ENCODE measurements around the gene ANGPTL7. TPM values are rescaled to one million over a fixed set of nuclear protein-coding genes. Genes with fewer than 3 reads are reported as not detected.
A peak's percentile ranks its signal among the peaks of the same experiment; 100 is the strongest.
"Not testable (repeated sequence)": the region's sequence is repeated elsewhere in the genome, so short reads cannot be mapped to it uniquely, and the experiment has no call there.

The ANGPTL7 gene
- total and polyA plus RNA-seq, 2 donors: 2.7 to 10.3 TPM

GRCh38 chr1:11156441-11156840 lies 32.7 kb upstream of the ANGPTL7 start:
- Histone ChIP-seq H3K4me1 (ENCODE audit: insufficient read depth) (no peaks in the 10 kb centered on the region), H3K27ac (ENCODE audit: low read depth) (no peak overlapping the region), H3K4me3 (ENCODE audit: low read depth, low read length) (no peak overlapping the region), H3K36me3 (ENCODE audit: insufficient read depth) (peaks cover 2% of the 10 kb centered on the region)
- no peak for DNase-seq (ENCODE audit: extremely low spot score)
- WGBS: 83% methylated on average over 3 of the region's 3 CpGs

- Histone ChIP-seq H3K4me3 (ENCODE audit: low read depth, low read length) (no peak overlapping the region), H3K36me3 (ENCODE audit: insufficient read depth) (peaks cover 2% of the 10 kb centered on the region), H3K4me1 (ENCODE audit: insufficient read depth) (no peaks in the 10 kb centered on the region), H3K27ac (ENCODE audit: low read depth) (no peak overlapping the region)
- 89% methylated on average over 7 of the region's 7 CpGs for WGBS
- no peak for DNase-seq (ENCODE audit: extremely low spot score)
Measured at GRCh38 chr1:11156963-11157362, 32.2 kb upstream of the ANGPTL7 start.

GRCh38 chr1:11157394-11157793 lies 31.8 kb upstream of the ANGPTL7 start:
- Histone ChIP-seq H3K4me3 (ENCODE audit: low read depth, low read length) (no peak overlapping the region), H3K36me3 (ENCODE audit: insufficient read depth) (peaks cover 2% of the 10 kb centered on the region), H3K4me1 (ENCODE audit: insufficient read depth) (no peaks in the 10 kb centered on the region), H3K27ac (ENCODE audit: low read depth) (no peak overlapping the region)
- no peak for DNase-seq (ENCODE audit: extremely low spot score)
- WGBS: 63% methylated on average over 8 of the region's 8 CpGs

GRCh38 chr1:11157867-11158266 lies 31.3 kb upstream of the ANGPTL7 start:
- DNase-seq (ENCODE audit: extremely low spot score): peak; percentile 20

GRCh38 chr1:11158291-11158690 lies 30.9 kb upstream of the ANGPTL7 start:
- no peak for DNase-seq (ENCODE audit: extremely low spot score)
- Histone ChIP-seq H3K4me3 (ENCODE audit: low read depth, low read length) (no peak overlapping the region), H3K27ac (ENCODE audit: low read depth) (no peak overlapping the region), H3K36me3 (ENCODE audit: insufficient read depth) (peaks cover 2% of the 10 kb centered on the region), H3K4me1 (ENCODE audit: insufficient read depth) (no peaks in the 10 kb centered on the region)
- 69% methylated on average over 3 of the region's 3 CpGs for WGBS

More at GRCh38 chr1:11157867-11158266, 31.3 kb upstream of the ANGPTL7 start:
- Histone ChIP-seq H3K36me3 (ENCODE audit: insufficient read depth) (peaks cover 2% of the 10 kb centered on the region), H3K4me3 (ENCODE audit: low read depth, low read length) (no peak overlapping the region), H3K4me1 (ENCODE audit: insufficient read depth) (no peaks in the 10 kb centered on the region), H3K27ac (ENCODE audit: low read depth) (no peak overlapping the region)
- WGBS: 35% methylated on average over 2 of the region's 2 CpGs

- 59% methylated on average over 3 of the region's 3 CpGs for WGBS
- no peak overlapping the region for H3K27ac ChIP-seq (ENCODE audit: low read depth)
- H3K4me3 ChIP-seq (ENCODE audit: low read depth, low read length): no peak overlapping the region
- H3K36me3 ChIP-seq (ENCODE audit: insufficient read depth): peaks cover 2% of the 10 kb centered on the region
- H3K4me1 ChIP-seq (ENCODE audit: insufficient read depth): no peaks in the 10 kb centered on the region
- DNase-seq (ENCODE audit: extremely low spot score): peak; percentile 26
Measured at GRCh38 chr1:11158720-11159321, 30.3 kb upstream of the ANGPTL7 start.

GRCh38 chr1:11162752-11163151 lies 26.4 kb upstream of the ANGPTL7 start:
- H3K36me3 ChIP-seq (ENCODE audit: insufficient read depth); H3K27ac ChIP-seq (ENCODE audit: low read depth); DNase-seq (ENCODE audit: extremely low spot score); H3K4me3 ChIP-seq (ENCODE audit: low read depth, low read length); H3K4me1 ChIP-seq (ENCODE audit: insufficient read depth): not testable (repeated sequence)
- WGBS: 97% methylated on average over 4 of the region's 4 CpGs

GRCh38 chr1:11166744-11167143 lies 22.4 kb upstream of the ANGPTL7 start:
- not testable (repeated sequence) for H3K27ac ChIP-seq (ENCODE audit: low read depth); DNase-seq (ENCODE audit: extremely low spot score); H3K36me3 ChIP-seq (ENCODE audit: insufficient read depth); H3K4me3 ChIP-seq (ENCODE audit: low read depth, low read length); H3K4me1 ChIP-seq (ENCODE audit: insufficient read depth)
- 97% methylated on average over 5 of the region's 5 CpGs for whole genome bisulfite sequencing

GRCh38 chr1:11168731-11169130 lies 20.4 kb upstream of the ANGPTL7 start:
- Histone ChIP-seq H3K4me3 (ENCODE audit: low read depth, low read length) (no peak overlapping the region), H3K36me3 (ENCODE audit: insufficient read depth) (no peaks in the 10 kb centered on the region), H3K4me1 (ENCODE audit: insufficient read depth) (no peaks in the 10 kb centered on the region), H3K27ac (ENCODE audit: low read depth) (no peak overlapping the region)
- 90% methylated on average over 1 of the region's 1 CpG for WGBS
- no peak for DNase-seq (ENCODE audit: extremely low spot score)

GRCh38 chr1:11169202-11169601 lies 20.0 kb upstream of the ANGPTL7 start:
- H3K27ac ChIP-seq (ENCODE audit: low read depth): no peak overlapping the region
- 82% methylated on average over 3 of the region's 3 CpGs for WGBS
- no peak for DNase-seq (ENCODE audit: extremely low spot score)
- H3K36me3 ChIP-seq (ENCODE audit: insufficient read depth): no peaks in the 10 kb centered on the region
- H3K4me3 ChIP-seq (ENCODE audit: low read depth, low read length): no peak overlapping the region
- H3K4me1 ChIP-seq (ENCODE audit: insufficient read depth): no peaks in the 10 kb centered on the region

GRCh38 chr1:11170102-11170501 lies 19.1 kb upstream of the ANGPTL7 start:
- 87% methylated on average over 2 of the region's 2 CpGs for WGBS
- Histone ChIP-seq H3K4me1 (ENCODE audit: insufficient read depth) (no peaks in the 10 kb centered on the region), H3K4me3 (ENCODE audit: low read depth, low read length) (no peak overlapping the region), H3K36me3 (ENCODE audit: insufficient read depth) (no peaks in the 10 kb centered on the region), H3K27ac (ENCODE audit: low read depth) (no peak overlapping the region)
- DNase-seq (ENCODE audit: extremely low spot score): no peak

- no peak for DNase-seq (ENCODE audit: extremely low spot score)
- 67% methylated on average over 7 of the region's 7 CpGs for WGBS
- no peak overlapping the region for H3K4me3 ChIP-seq (ENCODE audit: low read depth, low read length)
- no peaks in the 10 kb centered on the region for H3K36me3 ChIP-seq (ENCODE audit: insufficient read depth)
- H3K27ac ChIP-seq (ENCODE audit: low read depth): no peak overlapping the region
- H3K4me1 ChIP-seq (ENCODE audit: insufficient read depth): peaks cover 2% of the 10 kb centered on the region
Measured at GRCh38 chr1:11174261-11174942, 14.8 kb upstream of the ANGPTL7 start.

- Histone ChIP-seq H3K4me1 (ENCODE audit: insufficient read depth) (peaks cover 2% of the 10 kb centered on the region), H3K4me3 (ENCODE audit: low read depth, low read length) (no peak overlapping the region), H3K27ac (ENCODE audit: low read depth) (no peak overlapping the region), H3K36me3 (ENCODE audit: insufficient read depth) (no peaks in the 10 kb centered on the region)
- WGBS: 96% methylated on average over 10 of the region's 10 CpGs
- DNase-seq (ENCODE audit: extremely low spot score): no peak
Measured at GRCh38 chr1:11175461-11175860, 13.7 kb upstream of the ANGPTL7 start.

- H3K27ac ChIP-seq (ENCODE audit: low read depth): no peak overlapping the region
Measured at GRCh38 chr1:11176081-11176706, 13.0 kb upstream of the ANGPTL7 start.

More at GRCh38 chr1:11176081-11176706, 13.0 kb upstream of the ANGPTL7 start:
- Histone ChIP-seq H3K4me1 (ENCODE audit: insufficient read depth) (peaks cover 2% of the 10 kb centered on the region), H3K4me3 (ENCODE audit: low read depth, low read length) (no peak overlapping the region), H3K36me3 (ENCODE audit: insufficient read depth) (no peaks in the 10 kb centered on the region)
- whole genome bisulfite sequencing: 92% methylated on average over 11 of the region's 11 CpGs
- DNase-seq (ENCODE audit: extremely low spot score): no peak
